Tibial nerve (tissue), 4 donors: ENCODE data around the gene LRRC3.

ENCODE experiments used
- CTCF ChIP-seq, 5 experiments: fragments of 200-600 bp in 3 of 5; fragments of 450-650 bp in 2 of 5; sonication (generic) in 3 of 5; IDR thresholded peaks; one replicate each; pipeline ENCODE4 v1.5.1; 2016 to 2019; ENCODE audit warnings: antibody characterized with exemption in 5 of 5, mild to moderate bottlenecking in 3 of 5, moderate library complexity in 2 of 5
- EP300 ChIP-seq, 2 donors: sonication (generic); formaldehyde crosslinking; IDR thresholded peaks; one replicate each; pipeline ENCODE4 v1.6.1; 2017; ENCODE audit warnings: antibody characterized with exemption in 2 of 2, mild to moderate bottlenecking in 1 of 2
- POLR2A ChIP-seq, 2 donors: fragments of 450-650 bp; IDR thresholded peaks; one replicate each; pipeline ENCODE4 v1.6.1; 2017; ENCODE audit warnings: antibody characterized with exemption in 2 of 2, mild to moderate bottlenecking in 2 of 2, moderate library complexity in 2 of 2

- TF ChIP-seq CTCF (IDR thresholded peaks at IDR 0.05) (no peak), POLR2A (IDR thresholded peaks at IDR 0.05) (no peak), EP300 (IDR thresholded peaks at IDR 0.05) (no peak)
These were observed 22.4 kb downstream of the LRRC3 start for GRCh38 chr21:44477712-44478111.
